Neural cell (in vitro differentiated cells): ENCODE measurements around the gene ATP13A2. TPM values are rescaled to one million over a fixed set of nuclear protein-coding genes. Genes with fewer than 3 reads are reported as not detected.

ENCODE experiments used
- H2AFZ ChIP-seq: fragments of 200-600, 300-800 bp; sonication (generic), shearing (Covaris generic); 2 replicates; pipeline ENCODE4 v1.6.0; 2014; ENCODE audit warnings: low read depth, mild to moderate bottlenecking, antibody characterized with exemption, low read length, moderate library complexity
- H3F3A ChIP-seq: fragments of 200-600 bp; shearing (Covaris generic); 2 replicates; pipeline ENCODE4 v1.6.1; 2016; ENCODE audit warnings: mild to moderate bottlenecking, moderate library complexity, mixed read lengths, antibody characterized with exemption, low read length; ENCODE audit not compliant: insufficient read depth, poor library complexity, severe bottlenecking
- H3K27ac ChIP-seq: fragments of 200-600, 300-800 bp; sonication (generic), shearing (Covaris generic); 2 replicates; pipeline ENCODE4 v1.5.1; 2014; ENCODE audit warnings: mild to moderate bottlenecking, low read length, moderate library complexity
- H3K27me3 ChIP-seq: fragments of 300-800, 200-600 bp; sonication (generic), shearing (Covaris generic); 2 replicates; pipeline ENCODE4 v1.6.0; 2014; ENCODE audit warnings: mild to moderate bottlenecking, low read depth, low read length, moderate library complexity; ENCODE audit not compliant: insufficient read depth
- H3K36me3 ChIP-seq: fragments of 300-800, 200-600 bp; sonication (generic), shearing (Covaris generic); 2 replicates; pipeline ENCODE4 v1.5.1; 2014; ENCODE audit warnings: mild to moderate bottlenecking, antibody characterized with exemption, low read length, moderate library complexity; ENCODE audit not compliant: insufficient read depth
- H3K4me2 ChIP-seq: fragments of 300-800, 200-600 bp; sonication (generic), shearing (Covaris generic); 2 replicates; pipeline ENCODE4 v1.6.0; 2014; ENCODE audit warnings: mild to moderate bottlenecking, low read length
- H3K4me3 ChIP-seq: fragments of 300-800, 200-600 bp; sonication (generic), shearing (Covaris generic); 2 replicates; pipeline ENCODE4 v1.5.1; 2014; ENCODE audit warnings: mild to moderate bottlenecking, low read length, moderate library complexity
- H3K79me2 ChIP-seq: fragments of 200-600 bp; shearing (Covaris generic); replicated peaks from 2 replicates; pipeline ENCODE4 v1.6.0; 2014; ENCODE audit warnings: mild to moderate bottlenecking, low read length, moderate library complexity; ENCODE audit not compliant: insufficient read depth
- H3K9ac ChIP-seq: fragments of 300-800, 200-600 bp; sonication (generic), shearing (Covaris generic); 2 replicates; pipeline ENCODE4 v1.6.1; 2016; ENCODE audit warnings: mild to moderate bottlenecking, low read length, mixed read lengths
- H3K9me2 ChIP-seq: fragments of 200-600 bp; shearing (Covaris generic); 2 replicates; pipeline ENCODE4 v1.6.1; 2016; ENCODE audit warnings: mild to moderate bottlenecking, low read length, mixed read lengths; ENCODE audit not compliant: insufficient read depth
- H3K9me3 ChIP-seq: fragments of 200-600, 300-800 bp; sonication (generic), shearing (Covaris generic); 2 replicates; pipeline ENCODE4 v1.6.1; 2016; ENCODE audit warnings: mild to moderate bottlenecking, mixed run types, low read length, moderate library complexity, mixed read lengths
- H4K20me1 ChIP-seq: fragments of 200-600 bp; shearing (Covaris generic); 2 replicates; pipeline ENCODE4 v1.6.1; 2016; ENCODE audit warnings: mild to moderate bottlenecking, mixed run types; ENCODE audit not compliant: insufficient read depth
- EP300 ChIP-seq: fragments of 450-650 bp; conservative IDR thresholded peaks from 2 replicates; pipeline ENCODE4 v1.6.1; 2014; ENCODE audit warnings: antibody characterized with exemption, mild to moderate bottlenecking, moderate library complexity; ENCODE audit not compliant: poor library complexity, severe bottlenecking
- EZH2 ChIP-seq: fragments of 200-600, 300-800 bp; shearing (Covaris generic), sonication (generic); IDR thresholded peaks from 2 replicates; pipeline ENCODE4 v1.6.1; 2014; ENCODE audit warnings: antibody characterized with exemption, low read length, borderline replicate concordance, mild to moderate bottlenecking; ENCODE audit not compliant: insufficient read depth, poor library complexity, severe bottlenecking
- MXI1 ChIP-seq: fragments of 450-650 bp; conservative IDR thresholded peaks from 2 replicates; pipeline ENCODE4 v1.6.1; 2014; ENCODE audit warnings: antibody characterized with exemption, mild to moderate bottlenecking; ENCODE audit not compliant: poor library complexity, severe bottlenecking
- POLR2AphosphoS5 ChIP-seq: IDR thresholded peaks from 2 replicates; pipeline ENCODE4 v1.6.1; 2012
- RAD21 ChIP-seq: fragments of 450-650 bp; conservative IDR thresholded peaks from 2 replicates; pipeline ENCODE4 v1.6.1; 2014; ENCODE audit warnings: antibody characterized with exemption, mild to moderate bottlenecking, moderate library complexity
- SMC3 ChIP-seq: fragments of 450-650 bp; conservative IDR thresholded peaks from 2 replicates; pipeline ENCODE4 v1.6.1; 2014; ENCODE audit warnings: antibody characterized with exemption, mild to moderate bottlenecking, moderate library complexity; ENCODE audit not compliant: poor library complexity
- TAF1 ChIP-seq: IDR thresholded peaks from 2 replicates; pipeline ENCODE4 v1.6.1; 2012; ENCODE audit warnings: low read depth
- polyA plus RNA-seq: library from polyadenylated mRNA; depleted of rRNA; stranded (reverse); fragments of >200 nt; gene quantifications from 2 replicates; pipeline ENCODE4 v1.2.3, GENCODE V29; 2014
- TF ChIP-seq, protein P1 (sequence below): IDR thresholded peaks from 2 replicates; pipeline ENCODE4 v1.6.1; 2012; ENCODE audit warnings: borderline replicate concordance
- TF ChIP-seq, protein P2 (sequence below): fragments of 450-650 bp; IDR thresholded peaks from 2 replicates; pipeline ENCODE4 v1.5.1; 2014; ENCODE audit warnings: antibody characterized with exemption, mild to moderate bottlenecking, moderate library complexity; ENCODE audit not compliant: poor library complexity, severe bottlenecking

The ATP13A2 gene
- polyA plus RNA-seq, 1 donor from 2014 or later, result 43.3 TPM

DNA sequence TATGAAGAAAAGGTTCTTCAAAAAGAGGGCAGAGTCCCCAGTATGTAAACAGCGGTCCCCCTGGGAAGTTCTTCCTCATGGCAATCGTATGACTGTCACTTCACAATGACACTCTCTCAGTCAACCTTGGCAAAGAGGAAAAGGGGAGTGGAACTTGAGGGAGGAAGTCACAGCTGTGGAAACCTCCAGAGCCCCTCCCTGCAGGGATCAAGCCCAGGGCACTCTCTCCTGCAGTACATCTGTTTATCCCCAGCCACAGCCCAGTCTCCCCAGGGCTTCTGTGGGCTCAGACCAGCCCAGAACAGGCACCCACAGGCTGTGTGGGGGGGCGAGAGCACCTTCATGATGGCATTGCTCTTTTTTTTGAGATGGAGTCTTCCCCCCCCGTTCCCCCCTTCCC lies 2.0 kb downstream of the ATP13A2 start:
- Histone ChIP-seq H3F3A (no peaks in the 10 kb centered on the region), H4K20me1 (no peaks in the 10 kb centered on the region), H3K27ac (no peak overlapping the region), H3K4me2 (no peak overlapping the region), H3K36me3 (no peaks in the 10 kb centered on the region), H3K4me3 (no peak overlapping the region), H3K9ac (no peak overlapping the region), H3K27me3 (no peaks in the 10 kb centered on the region), H3K79me2 (peaks cover 8% of the 10 kb centered on the region), H3K9me3 (no peaks in the 10 kb centered on the region), H2AFZ (no peak overlapping the region), H3K9me2 (no peaks in the 10 kb centered on the region)
- TF ChIP-seq EZH2 (no peak), POLR2AphosphoS5 (no peak), RAD21 (no peak), TAF1 (no peak), SMC3 (no peak), EP300 (no peak), MXI1 (no peak)
- TF ChIP-seq, protein P1, sequence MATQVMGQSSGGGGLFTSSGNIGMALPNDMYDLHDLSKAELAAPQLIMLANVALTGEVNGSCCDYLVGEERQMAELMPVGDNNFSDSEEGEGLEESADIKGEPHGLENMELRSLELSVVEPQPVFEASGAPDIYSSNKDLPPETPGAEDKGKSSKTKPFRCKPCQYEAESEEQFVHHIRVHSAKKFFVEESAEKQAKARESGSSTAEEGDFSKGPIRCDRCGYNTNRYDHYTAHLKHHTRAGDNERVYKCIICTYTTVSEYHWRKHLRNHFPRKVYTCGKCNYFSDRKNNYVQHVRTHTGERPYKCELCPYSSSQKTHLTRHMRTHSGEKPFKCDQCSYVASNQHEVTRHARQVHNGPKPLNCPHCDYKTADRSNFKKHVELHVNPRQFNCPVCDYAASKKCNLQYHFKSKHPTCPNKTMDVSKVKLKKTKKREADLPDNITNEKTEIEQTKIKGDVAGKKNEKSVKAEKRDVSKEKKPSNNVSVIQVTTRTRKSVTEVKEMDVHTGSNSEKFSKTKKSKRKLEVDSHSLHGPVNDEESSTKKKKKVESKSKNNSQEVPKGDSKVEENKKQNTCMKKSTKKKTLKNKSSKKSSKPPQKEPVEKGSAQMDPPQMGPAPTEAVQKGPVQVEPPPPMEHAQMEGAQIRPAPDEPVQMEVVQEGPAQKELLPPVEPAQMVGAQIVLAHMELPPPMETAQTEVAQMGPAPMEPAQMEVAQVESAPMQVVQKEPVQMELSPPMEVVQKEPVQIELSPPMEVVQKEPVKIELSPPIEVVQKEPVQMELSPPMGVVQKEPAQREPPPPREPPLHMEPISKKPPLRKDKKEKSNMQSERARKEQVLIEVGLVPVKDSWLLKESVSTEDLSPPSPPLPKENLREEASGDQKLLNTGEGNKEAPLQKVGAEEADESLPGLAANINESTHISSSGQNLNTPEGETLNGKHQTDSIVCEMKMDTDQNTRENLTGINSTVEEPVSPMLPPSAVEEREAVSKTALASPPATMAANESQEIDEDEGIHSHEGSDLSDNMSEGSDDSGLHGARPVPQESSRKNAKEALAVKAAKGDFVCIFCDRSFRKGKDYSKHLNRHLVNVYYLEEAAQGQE, result no peak
- TF ChIP-seq, protein P2, sequence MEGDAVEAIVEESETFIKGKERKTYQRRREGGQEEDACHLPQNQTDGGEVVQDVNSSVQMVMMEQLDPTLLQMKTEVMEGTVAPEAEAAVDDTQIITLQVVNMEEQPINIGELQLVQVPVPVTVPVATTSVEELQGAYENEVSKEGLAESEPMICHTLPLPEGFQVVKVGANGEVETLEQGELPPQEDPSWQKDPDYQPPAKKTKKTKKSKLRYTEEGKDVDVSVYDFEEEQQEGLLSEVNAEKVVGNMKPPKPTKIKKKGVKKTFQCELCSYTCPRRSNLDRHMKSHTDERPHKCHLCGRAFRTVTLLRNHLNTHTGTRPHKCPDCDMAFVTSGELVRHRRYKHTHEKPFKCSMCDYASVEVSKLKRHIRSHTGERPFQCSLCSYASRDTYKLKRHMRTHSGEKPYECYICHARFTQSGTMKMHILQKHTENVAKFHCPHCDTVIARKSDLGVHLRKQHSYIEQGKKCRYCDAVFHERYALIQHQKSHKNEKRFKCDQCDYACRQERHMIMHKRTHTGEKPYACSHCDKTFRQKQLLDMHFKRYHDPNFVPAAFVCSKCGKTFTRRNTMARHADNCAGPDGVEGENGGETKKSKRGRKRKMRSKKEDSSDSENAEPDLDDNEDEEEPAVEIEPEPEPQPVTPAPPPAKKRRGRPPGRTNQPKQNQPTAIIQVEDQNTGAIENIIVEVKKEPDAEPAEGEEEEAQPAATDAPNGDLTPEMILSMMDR, result no peak

DNA sequence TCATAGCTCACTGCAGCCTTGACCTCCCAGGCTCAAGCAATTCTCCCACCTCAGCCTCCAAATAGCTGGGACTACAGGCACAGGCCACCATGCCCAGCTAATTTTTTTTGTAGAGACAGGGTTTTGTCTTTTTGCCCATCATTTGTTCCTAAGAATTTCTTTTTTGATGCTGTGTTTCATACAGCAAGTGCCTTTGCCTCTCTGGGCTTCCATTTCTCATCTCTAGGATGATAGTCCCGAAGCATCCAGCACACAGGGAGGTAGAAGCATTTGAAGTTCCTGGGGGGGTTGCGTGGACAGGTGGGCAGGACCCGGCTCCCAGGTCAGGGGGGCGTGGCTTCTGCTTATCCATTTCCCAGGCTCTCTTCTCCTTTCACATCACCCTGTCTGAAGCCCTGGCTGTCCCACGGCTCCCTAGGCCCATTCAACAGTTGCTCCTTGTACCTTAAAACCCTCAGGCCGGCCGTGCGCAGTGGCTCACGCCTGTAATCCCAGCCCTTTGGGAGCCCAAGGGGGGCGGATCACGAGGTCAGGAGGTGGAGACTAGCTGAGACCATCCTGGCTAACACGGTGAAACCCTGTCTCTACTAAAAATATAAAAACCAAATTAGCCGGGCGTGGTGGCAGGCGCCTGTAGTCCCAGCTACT lies 3.4 kb downstream of the ATP13A2 start:
- no peak overlapping the region for H2AFZ ChIP-seq
- H3K36me3 ChIP-seq, result no peaks in the 10 kb centered on the region
- no peak overlapping the region for H3K9ac ChIP-seq
- H3K27me3 ChIP-seq, result no peaks in the 10 kb centered on the region
- TF ChIP-seq MXI1 (no peak), TAF1 (no peak), EZH2 (no peak), SMC3 (no peak), POLR2AphosphoS5 (no peak), EP300 (no peak), RAD21 (no peak)
- TF ChIP-seq, protein P1, result no peak
- TF ChIP-seq, protein P2, result no peak
- H4K20me1 ChIP-seq, result no peaks in the 10 kb centered on the region
- H3K4me2 ChIP-seq, result no peak overlapping the region
- H3K9me2 ChIP-seq, result no peaks in the 10 kb centered on the region
- H3K4me3 ChIP-seq, result no peak overlapping the region
- H3F3A ChIP-seq, result no peaks in the 10 kb centered on the region
- no peaks in the 10 kb centered on the region for H3K9me3 ChIP-seq
- no peak overlapping the region for H3K27ac ChIP-seq
- H3K79me2 ChIP-seq, result peaks cover 8% of the 10 kb centered on the region
